MM.1S (cell line): Measurements from ENCODE around the gene DTNB.

Source experiments
- DNase-seq: peaks from one replicate; pipeline ENCODE4 v3.0.0-alpha.2; 2015
- H2AFZ ChIP-seq: fragments of 300-600 bp; sonication (generic); 2 replicates; pipeline ENCODE4 v1.6.0; 2016; ENCODE audit warnings: antibody characterized with exemption, low read length
- H3F3A ChIP-seq: fragments of 300-600 bp; sonication (generic); 2 replicates; pipeline ENCODE4 v1.6.1; 2016; ENCODE audit warnings: mild to moderate bottlenecking, antibody characterized with exemption, low read length, moderate library complexity, mixed read lengths; ENCODE audit not compliant: insufficient read depth
- H3K27ac ChIP-seq: fragments of 300-600 bp; sonication (generic); 2 replicates; pipeline ENCODE4 v1.5.1; 2016; ENCODE audit warnings: mild to moderate bottlenecking, low read length
- H3K27me3 ChIP-seq: fragments of 300-600 bp; sonication (generic); replicated peaks from 2 replicates; pipeline ENCODE4 v1.6.0; 2016; ENCODE audit warnings: low read length; ENCODE audit not compliant: insufficient read depth
- H3K36me3 ChIP-seq: fragments of 300-600 bp; sonication (generic); replicated peaks from 2 replicates; pipeline ENCODE4 v1.6.1; 2016; ENCODE audit warnings: mild to moderate bottlenecking, low read length, mixed read lengths; ENCODE audit not compliant: insufficient read depth
- H3K4me1 ChIP-seq: fragments of 300-600 bp; sonication (generic); 2 replicates; pipeline ENCODE4 v1.6.1; 2016; ENCODE audit warnings: low read length, mixed read lengths
- H3K4me2 ChIP-seq: fragments of 300-600 bp; sonication (generic); 2 replicates; pipeline ENCODE4 v1.6.0; 2016; ENCODE audit warnings: low read depth, low read length
- H3K4me3 ChIP-seq: fragments of 300-600 bp; sonication (generic); 2 replicates; pipeline ENCODE4 v1.5.1; 2016; ENCODE audit warnings: low read length, mixed read lengths
- H3K79me2 ChIP-seq: fragments of 300-600 bp; sonication (generic); 2 replicates; pipeline ENCODE4 v1.6.1; 2016; ENCODE audit warnings: mixed run types, low read length, mixed read lengths
- H3K9ac ChIP-seq: fragments of 300-600 bp; sonication (generic); 2 replicates; pipeline ENCODE4 v1.6.1; 2016; ENCODE audit warnings: low read length, mixed read lengths
- H3K9me2 ChIP-seq: fragments of 300-600 bp; sonication (generic); replicated peaks from 2 replicates; pipeline ENCODE4 v1.6.1; 2016; ENCODE audit warnings: mild to moderate bottlenecking, low read length, mixed read lengths; ENCODE audit not compliant: insufficient read depth
- H3K9me3 ChIP-seq: fragments of 300-600 bp; sonication (generic); replicated peaks from 2 replicates; pipeline ENCODE4 v1.6.1; 2016; ENCODE audit warnings: mild to moderate bottlenecking, low read length, mixed read lengths; ENCODE audit not compliant: insufficient read depth
- H4K20me1 ChIP-seq: fragments of 300-600 bp; sonication (generic); 2 replicates; pipeline ENCODE4 v1.6.1; 2016; ENCODE audit warnings: mild to moderate bottlenecking, low read length, moderate library complexity, mixed read lengths; ENCODE audit not compliant: insufficient read depth
- CTCF ChIP-seq: fragments of 300-600 bp; sonication (generic); IDR thresholded peaks from 2 replicates; pipeline ENCODE4 v1.5.1; 2016; ENCODE audit warnings: antibody characterized with exemption, low read length, mixed read lengths
- EZH2 ChIP-seq: fragments of 300-600 bp; sonication (generic); optimal IDR thresholded peaks from 2 replicates; pipeline ENCODE3; 2017; ENCODE audit warnings: low read depth, mild to moderate bottlenecking, antibody characterized with exemption, low read length, mixed read lengths
- EZH2phosphoT487 ChIP-seq: fragments of 300-600 bp; sonication (generic); IDR thresholded peaks from 2 replicates; pipeline ENCODE4 v1.6.1; 2018; ENCODE audit warnings: antibody characterized with exemption, low read length

Gene DTNB

GRCh38 chr2:25460261-25460905 lies 213.0 kb downstream of the DTNB start:
- no peaks in the 10 kb centered on the region for H3K36me3 ChIP-seq
- peak overlapping the region; percentile 27; the same call in 1 of the 2 replicates for H2AFZ ChIP-seq
- H3F3A ChIP-seq, result peaks cover 12% of the 10 kb centered on the region
- peaks cover 14% of the 10 kb centered on the region for H3K4me1 ChIP-seq
- H3K27ac ChIP-seq, result peak overlapping the region; percentile 57; the same call in 1 of the 2 replicates
- no peaks in the 10 kb centered on the region for H3K9me2 ChIP-seq
- H3K9me3 ChIP-seq, result no peaks in the 10 kb centered on the region
- no peaks in the 10 kb centered on the region for H4K20me1 ChIP-seq
- TF ChIP-seq EZH2, result no peak
- TF ChIP-seq CTCF, result no peak
- TF ChIP-seq EZH2phosphoT487, result no peak
- no peaks in the 10 kb centered on the region for H3K27me3 ChIP-seq
- H3K4me3 ChIP-seq, result no peak overlapping the region; the same call in 1 of the 2 replicates
- peak overlapping the region; percentile 14; the same call in 1 of the 2 replicates for H3K9ac ChIP-seq
- DNase-seq, result peak; percentile 79
- peak overlapping the region; percentile 30 for H3K4me2 ChIP-seq
- H3K79me2 ChIP-seq, result no peaks in the 10 kb centered on the region

GRCh38 chr2:25454824-25455611 lies 218.4 kb downstream of the DTNB start:
- Histone ChIP-seq H3F3A (no peaks in the 10 kb centered on the region), H4K20me1 (no peaks in the 10 kb centered on the region), H3K27me3 (no peaks in the 10 kb centered on the region), H3K9me2 (no peaks in the 10 kb centered on the region), H3K4me3 (no peak overlapping the region), H3K27ac (no peak overlapping the region), H2AFZ (no peak overlapping the region), H3K4me2 (no peak overlapping the region), H3K9ac (no peak overlapping the region), H3K4me1 (peaks cover 10% of the 10 kb centered on the region), H3K36me3 (no peaks in the 10 kb centered on the region), H3K79me2 (no peaks in the 10 kb centered on the region), H3K9me3 (no peaks in the 10 kb centered on the region)
- TF ChIP-seq CTCF (no peak), EZH2phosphoT487 (no peak)
- DNase-seq, result no peak

- DNase-seq, result peak; percentile 24
- Histone ChIP-seq H3K27ac (peak overlapping the region; percentile 50; the same call in 1 of the 2 replicates), H3F3A (no peaks in the 10 kb centered on the region), H3K36me3 (no peaks in the 10 kb centered on the region), H2AFZ (peak overlapping the region; percentile 24; the same call in 1 of the 2 replicates), H3K4me2 (peak overlapping the region; percentile 38), H3K79me2 (no peaks in the 10 kb centered on the region), H3K9me2 (no peaks in the 10 kb centered on the region), H3K9ac (no peak overlapping the region), H3K9me3 (no peaks in the 10 kb centered on the region), H3K4me3 (no peak overlapping the region), H3K27me3 (no peaks in the 10 kb centered on the region), H4K20me1 (no peaks in the 10 kb centered on the region), H3K4me1 (peaks cover 7% of the 10 kb centered on the region; the same call in 1 of the 2 replicates)
- TF ChIP-seq CTCF, result no peak
- TF ChIP-seq EZH2, result no peak
Measured at GRCh38 chr2:25453199-25453905, 220.0 kb downstream of the DTNB start.
